GM18502 (cell line): ENCODE measurements around the gene UMOD.

ENCODE experiments used
- ATAC-seq: cut with Tn5 transposase; IDR thresholded peaks from one replicate; pipeline ENCODE4 v1.9.1; 2021; ENCODE audit warnings: mild to moderate bottlenecking; ENCODE audit not compliant: unreplicated experiment, poor library complexity

The UMOD gene

GRCh38 chr16:20352615-20353014 is at the start of gene UMOD:
Gene UMOD, minus strand, starts transcription at chr16:20352715. Its CDS starts 1,978 bp downstream, at chr16:20350737.
- ATAC-seq: no peak

- no peak for ATAC-seq
Measured at GRCh38 chr16:20401475-20402016, 49.0 kb upstream of the UMOD start.

DNA sequence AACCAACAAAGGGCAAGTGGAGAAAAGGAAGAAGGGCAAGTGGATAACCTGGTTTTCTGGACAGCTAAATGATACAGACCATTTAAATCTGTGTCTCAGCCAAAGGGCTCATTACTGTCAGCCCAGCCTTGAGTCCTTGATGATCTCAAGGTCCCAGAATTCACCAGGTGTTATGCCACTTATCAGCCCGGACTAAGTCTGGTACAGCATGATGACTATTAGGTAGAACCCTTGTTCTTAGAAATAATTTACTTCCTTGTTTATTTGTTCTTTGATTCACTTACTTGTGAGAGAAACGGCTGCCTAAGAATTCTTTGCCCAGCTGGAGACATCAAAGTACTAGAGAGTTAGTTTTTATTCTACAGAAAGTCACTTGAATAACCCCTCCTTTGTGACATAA is 48.6 kb upstream of the UMOD start:
- no peak for ATAC-seq

DNA sequence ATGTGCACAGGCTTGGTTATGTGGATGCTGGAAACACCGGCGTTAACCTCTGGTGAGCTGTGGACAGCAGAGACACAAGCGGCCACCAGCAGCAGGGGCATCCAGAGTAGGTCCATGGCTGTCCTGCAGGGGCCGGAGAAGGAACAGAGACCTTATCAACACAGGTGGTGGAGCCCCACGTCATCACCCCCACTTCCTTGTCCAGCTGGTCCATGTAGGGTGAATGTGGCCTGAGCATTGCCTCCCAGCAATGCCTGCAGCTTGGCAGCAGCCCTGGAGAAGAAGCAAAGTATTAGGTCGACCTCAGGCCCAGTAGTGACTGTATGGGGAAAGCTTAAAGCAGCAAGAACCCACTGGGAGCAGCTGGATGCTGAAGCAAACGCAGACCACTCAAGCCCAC is 46.7 kb upstream of the UMOD start:
- no peak for ATAC-seq

DNA sequence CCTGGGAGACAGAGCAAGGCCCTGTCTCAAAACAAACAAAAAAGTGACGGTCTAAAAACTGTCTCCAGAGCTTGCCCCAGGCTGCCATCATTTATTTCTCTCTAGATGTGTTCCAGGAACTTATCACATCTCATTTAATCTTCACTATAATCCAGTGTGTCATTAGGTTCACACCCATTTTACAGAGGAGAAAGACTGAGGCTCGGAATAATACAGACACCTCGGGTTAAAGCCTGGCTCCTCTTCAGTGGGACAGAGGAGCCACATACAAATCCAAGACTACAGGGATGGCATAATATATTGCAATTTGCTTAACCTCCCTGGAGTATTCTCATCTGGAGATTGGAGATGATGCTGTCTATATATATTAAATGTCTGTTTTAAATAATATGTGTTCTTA is 46.1 kb upstream of the UMOD start:
- ATAC-seq: no peak

DNA sequence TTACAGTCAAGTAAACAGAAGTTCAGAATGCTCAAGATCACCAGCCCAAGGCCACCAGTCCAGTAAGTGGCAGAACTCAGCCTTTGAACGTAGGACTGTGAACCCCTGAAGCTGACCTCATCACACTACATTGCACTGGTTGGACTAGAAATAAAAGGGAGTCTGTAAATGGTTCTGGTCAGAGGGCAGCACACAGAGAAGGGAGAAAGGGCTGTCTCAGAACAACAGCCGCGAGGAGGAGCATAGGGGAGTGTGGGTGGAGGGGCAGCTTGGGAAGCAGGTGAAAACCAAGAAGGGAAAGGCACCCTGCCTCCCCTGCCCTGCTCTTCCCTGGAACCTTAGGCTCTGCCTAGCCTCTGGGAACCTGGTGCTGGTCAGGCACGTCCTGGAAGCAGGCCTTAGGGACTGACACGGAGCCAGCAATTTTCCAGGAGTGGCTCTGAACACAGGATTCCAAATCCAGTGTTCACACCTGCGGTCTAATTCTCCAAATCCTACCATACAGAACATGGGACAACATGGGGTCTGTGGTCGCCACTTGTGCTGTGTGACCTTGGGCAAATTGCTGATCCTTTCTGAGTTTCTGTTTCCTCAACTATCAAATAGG is 45.1 kb upstream of the UMOD start:
- ATAC-seq: no peak

- no peak for ATAC-seq
Measured at GRCh38 chr16:20396846-20397467, 44.4 kb upstream of the UMOD start.

- ATAC-seq: no peak
Measured at GRCh38 chr16:20395946-20396345, 43.4 kb upstream of the UMOD start.

- no peak for ATAC-seq
Measured at GRCh38 chr16:20393801-20394577, 41.5 kb upstream of the UMOD start.

DNA sequence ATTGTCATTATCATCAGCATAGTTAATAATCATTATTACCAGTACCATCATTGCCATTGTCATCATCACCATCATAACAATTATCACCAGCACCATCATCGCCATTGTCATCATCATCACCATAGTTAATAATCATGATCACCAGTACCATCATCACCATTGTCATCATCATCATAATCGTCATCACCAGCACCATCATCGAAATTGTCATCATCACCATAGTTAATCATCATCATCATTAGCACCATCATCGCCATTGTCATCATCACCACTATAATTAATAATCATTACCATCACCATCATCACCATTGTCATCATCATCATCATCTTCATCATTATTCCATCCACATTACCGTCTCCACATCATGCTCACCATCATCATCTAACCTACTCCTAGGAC is 38.5 kb upstream of the UMOD start:
- no peak for ATAC-seq

GRCh38 chr16:20388854-20389253 is 36.3 kb upstream of the UMOD start:
- ATAC-seq: no peak

DNA sequence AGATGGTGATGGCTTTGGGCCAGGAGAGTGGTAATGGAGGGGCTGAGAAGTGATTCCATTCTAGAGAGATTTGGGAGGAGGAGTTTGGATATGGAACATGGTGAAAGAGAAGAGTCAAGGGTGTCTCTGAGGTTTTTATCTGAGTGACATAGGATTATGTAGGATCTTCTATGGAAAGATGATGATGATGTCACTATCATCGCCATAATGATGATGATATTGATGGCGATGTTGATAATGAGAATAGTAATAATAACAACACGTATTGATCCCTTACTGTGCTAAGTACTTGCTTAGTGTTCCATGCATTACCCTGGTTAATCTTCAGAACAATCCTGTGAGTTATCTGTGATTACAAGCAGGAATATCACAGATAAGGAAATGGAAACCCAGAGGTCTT is 35.5 kb upstream of the UMOD start:
- no peak for ATAC-seq

DNA sequence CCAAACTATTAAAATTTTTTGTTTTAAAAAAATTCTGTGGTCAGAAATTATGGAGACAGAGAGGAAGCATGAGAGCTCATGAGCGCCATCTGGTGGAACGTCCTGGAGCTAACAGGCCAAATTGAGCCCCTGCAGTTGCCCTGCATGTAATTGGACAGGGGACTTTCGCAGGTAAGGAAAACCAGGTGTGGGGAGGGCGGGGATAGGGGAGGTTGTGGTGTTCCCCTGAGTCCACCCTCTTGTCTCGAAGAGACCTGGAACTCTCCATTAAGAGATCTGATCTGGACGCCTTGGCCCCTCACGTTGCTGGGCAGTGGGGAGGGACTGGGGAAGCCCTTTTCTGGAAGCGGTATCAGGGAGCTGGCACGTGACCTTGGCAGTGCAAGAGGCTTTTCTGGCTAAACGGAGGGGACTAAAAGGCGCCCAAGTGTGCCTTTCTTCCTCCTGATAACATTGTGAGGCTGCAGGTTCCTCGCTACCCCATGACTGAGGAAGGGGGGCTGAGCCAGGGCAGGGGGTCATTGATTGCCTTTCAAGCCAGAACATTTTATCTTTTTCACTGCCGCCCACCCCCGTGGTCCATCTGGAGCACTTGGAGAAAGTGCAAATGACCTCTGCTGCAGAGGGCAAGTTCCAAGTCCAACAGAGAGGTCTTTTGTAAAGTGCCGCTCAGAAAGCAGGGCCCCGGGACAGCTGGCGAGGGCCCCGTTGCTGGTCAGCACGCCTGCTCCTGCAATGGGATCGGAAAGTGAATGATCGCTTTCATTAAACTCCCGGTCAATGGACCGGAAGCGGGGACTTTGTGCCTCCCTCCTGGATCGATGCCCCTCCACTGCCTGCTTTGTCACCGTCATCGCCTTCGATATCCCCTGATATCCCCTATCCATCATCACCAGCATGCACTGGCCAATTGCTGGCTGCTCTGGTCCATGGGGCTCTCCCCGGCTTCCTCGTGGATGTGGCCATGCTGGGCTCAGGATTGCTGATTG is 33.6 kb upstream of the UMOD start:
- ATAC-seq: no peak

DNA sequence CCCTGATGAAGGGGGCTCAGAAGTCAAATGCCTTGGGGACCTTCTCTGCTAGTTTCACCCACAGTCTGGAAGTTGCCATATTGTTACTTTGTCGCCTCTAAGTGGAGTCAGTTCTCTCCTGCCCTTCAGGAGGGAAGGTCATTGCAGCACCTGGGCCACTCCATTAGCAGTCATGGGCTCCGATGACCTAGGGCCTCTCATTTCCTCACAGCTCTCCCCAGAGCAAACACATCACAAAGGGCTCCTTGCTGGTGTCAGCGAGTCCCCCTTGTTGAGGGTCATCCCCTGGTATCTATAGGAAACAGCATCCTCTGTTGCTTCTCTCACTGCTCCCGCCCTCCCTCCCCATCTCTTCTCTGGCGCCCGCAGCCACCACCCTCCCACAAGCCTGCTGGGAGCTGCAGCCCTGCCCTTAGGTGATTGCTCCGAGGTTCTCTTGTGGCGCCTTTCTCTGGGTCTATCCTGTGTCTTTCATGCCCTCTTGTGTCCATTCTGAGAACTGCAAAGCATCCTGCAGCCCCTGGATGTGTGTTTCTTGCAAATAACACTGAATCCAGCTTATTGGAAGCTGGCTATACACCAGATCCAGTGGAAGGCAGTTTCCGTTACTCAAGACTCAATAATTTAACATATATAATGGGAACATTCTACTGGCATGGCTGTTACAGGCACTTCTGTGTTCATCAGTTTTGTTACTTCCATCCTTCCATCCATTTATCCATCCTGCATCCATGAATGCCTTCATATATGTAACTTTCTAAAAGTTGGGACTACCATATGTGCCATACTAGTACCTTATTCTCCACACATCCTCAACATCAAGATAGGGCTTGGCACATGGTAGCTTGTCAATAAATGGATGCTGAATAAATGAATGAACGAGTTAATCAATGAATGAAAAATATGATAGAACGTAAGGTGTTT is 30.9 kb upstream of the UMOD start:
- ATAC-seq: peak; percentile 58

DNA sequence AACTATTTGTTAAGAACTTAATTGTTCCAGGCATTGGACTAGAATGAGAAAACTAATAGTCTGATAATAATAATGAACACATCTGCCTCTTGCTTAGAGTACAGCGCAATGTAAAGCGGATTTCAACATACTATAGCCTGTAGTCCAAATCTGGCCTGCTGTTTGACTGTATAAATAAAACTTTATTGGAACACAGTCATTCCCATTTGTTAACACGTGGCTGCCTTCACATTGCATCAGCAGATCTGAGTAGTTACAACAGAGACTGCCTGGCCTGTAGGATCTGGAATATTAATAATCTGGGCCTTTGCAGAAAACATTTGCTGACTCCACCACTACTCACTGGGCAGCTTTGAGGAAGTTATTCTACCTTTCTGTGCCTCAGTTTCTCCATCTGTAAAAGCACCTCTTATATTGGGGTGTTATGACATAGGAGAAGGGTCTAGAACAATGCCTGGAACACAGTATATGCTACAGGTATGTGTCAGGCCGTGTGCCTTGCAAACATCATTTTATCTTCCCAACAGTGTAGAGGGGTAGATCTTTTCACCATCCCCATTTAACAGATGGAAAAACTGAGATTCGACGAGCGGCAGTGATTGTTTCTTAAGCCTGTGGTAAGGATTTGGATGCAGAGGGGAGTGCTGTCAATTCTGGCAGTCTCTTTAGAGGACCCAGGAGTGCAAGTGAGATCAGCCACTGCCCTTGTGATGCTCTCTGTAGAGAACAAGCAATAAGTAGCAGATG is 29.9 kb upstream of the UMOD start:
- no peak for ATAC-seq

- ATAC-seq: no peak
Measured at GRCh38 chr16:20380782-20381181, 28.3 kb upstream of the UMOD start.

DNA sequence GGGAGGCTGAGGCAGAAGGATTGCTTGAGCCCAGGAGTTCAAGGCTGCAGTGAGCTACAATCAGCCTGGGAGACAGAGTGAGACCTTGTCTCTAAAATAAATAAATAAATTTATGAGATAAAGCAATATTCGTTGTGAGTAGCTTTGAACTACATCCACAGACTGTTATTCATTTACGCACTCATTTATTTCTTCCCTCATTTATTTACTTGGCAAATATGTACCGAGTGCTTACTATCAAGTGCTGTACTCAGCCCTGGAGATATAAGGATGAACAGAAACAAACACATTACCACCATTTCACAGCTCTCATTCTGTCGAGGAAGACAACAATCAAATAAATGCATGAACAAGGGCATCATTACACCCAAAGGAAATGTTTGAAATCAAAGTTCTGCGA is 24.7 kb upstream of the UMOD start:
- no peak for ATAC-seq

DNA sequence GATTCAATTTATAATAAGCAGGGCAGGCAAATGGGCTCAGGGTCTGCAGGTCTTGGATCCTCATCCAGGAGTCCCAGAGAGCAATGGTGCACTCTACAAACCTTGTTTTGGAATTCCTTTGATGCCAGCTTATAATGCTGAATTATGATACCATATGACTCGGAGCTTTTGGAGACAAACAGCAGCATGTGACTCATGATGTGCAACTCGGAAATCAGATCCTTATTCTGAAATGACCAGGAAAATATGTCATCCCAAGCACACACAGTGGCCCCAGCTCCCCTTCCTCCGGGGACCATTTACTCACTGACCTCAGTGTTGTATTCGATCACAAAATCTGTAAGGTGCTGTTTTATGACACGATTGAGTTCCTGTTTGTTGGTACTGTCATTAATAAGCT is 20.2 kb upstream of the UMOD start:
- no peak for ATAC-seq
